Suppressor macrophage (primary cell): ENCODE results near the gene MROH7.

Source experiments
- DNase-seq, 4 experiments: peaks; one replicate each; pipeline ENCODE4 v3.0.0-alpha.2; 2020 to 2022

Gene MROH7

GRCh38 chr1:54699936-54700525 lies 58.4 kb downstream of the MROH7 start:
- DNase-seq: no peak

GRCh38 chr1:54701066-54701465 lies 59.5 kb downstream of the MROH7 start:
- DNase-seq: no peak

DNA sequence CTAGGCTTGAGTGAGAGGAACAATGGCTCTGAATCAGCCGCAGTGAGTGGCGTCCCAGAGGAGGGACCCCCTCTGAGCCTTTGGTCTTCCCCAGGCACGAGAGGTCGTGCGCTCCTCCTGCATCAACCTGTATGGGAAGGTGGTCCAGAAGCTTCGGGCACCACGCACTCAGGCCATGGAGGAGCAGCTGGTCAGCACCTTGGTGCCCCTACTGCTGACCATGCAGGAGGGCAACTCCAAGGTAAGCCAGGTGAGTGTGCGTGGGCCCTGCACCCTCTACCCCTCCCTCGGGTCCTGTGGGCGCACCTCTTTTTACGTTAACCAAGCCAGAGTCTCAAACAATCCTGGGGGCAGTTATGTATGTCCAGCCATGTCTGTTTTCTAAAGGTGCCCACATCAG lies 60.4 kb downstream of the MROH7 start:
- DNase-seq: no peak

GRCh38 chr1:54703471-54703870 lies 61.9 kb downstream of the MROH7 start:
- no peak for DNase-seq

DNA sequence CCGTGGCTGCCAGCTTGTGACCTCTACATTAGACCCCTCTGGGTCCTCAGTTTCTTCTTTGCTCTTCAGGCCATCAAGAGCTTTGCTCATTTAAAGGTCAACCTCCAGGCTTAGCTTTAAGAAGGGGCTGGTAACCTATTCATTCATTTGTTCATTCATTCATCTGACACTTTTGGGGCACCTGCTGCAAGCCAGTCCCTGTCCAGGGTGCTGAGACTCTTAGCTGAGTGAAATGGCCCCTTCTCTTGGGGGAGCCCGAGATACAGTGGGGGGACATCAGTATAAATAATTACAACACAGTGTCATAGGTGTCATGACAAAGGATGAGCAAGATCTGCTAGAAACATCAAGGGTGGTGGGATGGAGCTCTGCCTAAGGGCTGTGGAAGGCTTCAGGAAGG lies 63.6 kb downstream of the MROH7 start:
- DNase-seq: no peak

GRCh38 chr1:54706419-54706818 lies 64.8 kb downstream of the MROH7 start:
- DNase-seq: no peak

- no peak for DNase-seq
Measured at GRCh38 chr1:54708385-54708784, 66.8 kb downstream of the MROH7 start.

GRCh38 chr1:54709547-54710292 lies 68.1 kb downstream of the MROH7 start:
- no peak for DNase-seq

DNA sequence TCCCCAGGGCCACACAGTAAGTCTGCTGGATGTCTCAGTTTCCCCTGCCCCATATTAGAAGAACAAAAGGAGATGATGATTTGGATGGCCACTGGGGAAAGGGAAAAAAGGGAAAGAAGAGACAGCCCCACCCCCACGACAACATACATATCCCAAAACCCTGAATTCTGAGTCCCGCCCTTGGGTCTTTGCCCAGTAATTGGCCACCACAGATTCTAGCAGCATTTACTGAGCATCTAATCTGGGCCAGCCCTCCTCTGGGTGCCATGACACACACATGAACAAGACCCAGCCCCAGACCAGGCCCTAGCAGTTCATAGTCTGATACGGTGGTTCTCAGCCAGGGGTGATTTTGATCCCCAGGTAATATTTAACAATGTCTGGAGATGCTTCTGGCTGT lies 68.8 kb downstream of the MROH7 start:
- DNase-seq: no peak

DNA sequence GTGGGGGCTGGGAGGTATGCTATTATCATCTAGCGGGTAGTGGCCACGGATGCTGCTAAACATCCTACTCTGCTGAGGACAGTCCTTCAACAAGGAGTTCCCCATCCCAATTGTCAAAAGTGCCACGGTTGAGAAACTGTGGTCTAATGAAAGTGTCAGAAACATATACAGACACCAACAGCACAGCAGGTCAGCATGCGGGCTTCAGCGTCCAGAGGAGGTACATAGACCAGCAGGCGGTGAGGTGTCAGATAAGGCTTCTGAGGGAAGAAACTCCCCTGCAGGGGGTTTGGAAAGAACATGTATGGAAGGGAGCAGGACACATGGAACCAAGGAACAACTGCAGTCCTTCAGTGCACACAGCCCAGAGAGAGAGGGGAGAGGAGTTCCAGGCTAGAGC lies 69.3 kb downstream of the MROH7 start:
- no peak for DNase-seq

- no peak for DNase-seq
Measured at GRCh38 chr1:54711536-54711935, 70.0 kb downstream of the MROH7 start.

- no peak for DNase-seq
Measured at GRCh38 chr1:54714881-54715492, 73.4 kb downstream of the MROH7 start.

DNA sequence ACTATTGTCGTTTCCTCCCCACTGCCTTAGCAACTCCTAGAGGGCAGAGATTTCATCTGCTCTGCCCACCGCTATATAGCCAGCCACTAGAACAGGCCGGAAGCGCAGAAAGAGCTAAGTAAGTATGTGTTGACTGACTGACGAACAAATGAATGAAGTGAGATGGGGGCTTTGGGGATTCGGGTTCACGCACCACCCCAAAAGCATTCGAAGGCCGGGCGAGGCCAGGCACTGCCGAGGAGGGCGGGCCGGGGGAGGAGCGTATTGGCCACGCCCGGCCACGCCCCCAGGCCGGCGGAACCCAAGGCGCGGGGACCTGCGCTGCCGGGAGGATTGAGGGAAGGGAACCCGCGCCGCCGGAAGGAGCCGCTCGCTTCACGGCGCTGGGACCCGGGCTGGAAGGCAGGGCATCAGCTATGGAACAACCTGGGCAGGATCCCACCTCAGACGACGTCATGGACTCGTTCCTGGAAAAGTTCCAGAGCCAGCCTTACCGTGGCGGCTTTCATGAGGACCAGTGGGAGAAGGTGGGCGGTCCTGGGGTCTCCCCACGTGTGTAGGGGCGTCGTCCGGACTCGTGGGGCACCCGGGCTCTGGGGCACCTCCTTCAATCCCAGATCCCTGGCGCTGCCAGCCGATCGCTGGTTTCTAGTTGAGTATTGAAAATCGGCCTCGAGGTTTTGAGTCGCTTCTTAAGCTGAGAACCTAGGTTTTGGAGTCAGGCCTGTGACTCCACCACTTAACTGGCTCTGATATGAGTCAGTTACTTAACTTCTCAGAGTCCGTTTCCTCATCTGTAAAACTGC lies 74.1 kb downstream of the MROH7 start, which contains the start of gene TTC4:
Gene TTC4, plus strand, starts transcription at position 369 of the 806 bp plus-strand sequence. Its CDS starts 48 bp downstream, at position 417.
- peak; percentile 90 to 96 (median 94) for DNase-seq

- peak in 1 of 4 experiments; percentile 52 for DNase-seq
Measured at GRCh38 chr1:54716299-54717047, 74.9 kb downstream of the MROH7 start.

DNA sequence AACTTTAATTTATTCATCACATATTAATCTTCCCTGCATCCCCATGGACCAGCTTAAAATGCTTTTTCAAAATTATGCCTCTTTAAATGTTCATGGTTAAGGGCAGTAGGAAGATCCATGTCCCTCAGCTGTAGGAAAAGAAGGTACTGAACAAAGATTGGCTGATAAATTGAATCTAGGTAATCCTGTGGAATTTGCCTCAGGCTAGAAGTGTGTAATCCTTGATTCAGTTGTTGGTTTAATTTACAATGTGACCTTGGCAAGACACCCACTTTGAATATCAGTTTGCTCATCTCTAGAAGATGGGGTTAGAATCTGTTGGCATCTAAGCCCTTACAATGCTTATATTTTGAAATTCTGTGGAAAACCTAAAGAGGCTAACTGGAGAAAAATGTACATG lies 80.1 kb downstream of the MROH7 start:
- DNase-seq: no peak

DNA sequence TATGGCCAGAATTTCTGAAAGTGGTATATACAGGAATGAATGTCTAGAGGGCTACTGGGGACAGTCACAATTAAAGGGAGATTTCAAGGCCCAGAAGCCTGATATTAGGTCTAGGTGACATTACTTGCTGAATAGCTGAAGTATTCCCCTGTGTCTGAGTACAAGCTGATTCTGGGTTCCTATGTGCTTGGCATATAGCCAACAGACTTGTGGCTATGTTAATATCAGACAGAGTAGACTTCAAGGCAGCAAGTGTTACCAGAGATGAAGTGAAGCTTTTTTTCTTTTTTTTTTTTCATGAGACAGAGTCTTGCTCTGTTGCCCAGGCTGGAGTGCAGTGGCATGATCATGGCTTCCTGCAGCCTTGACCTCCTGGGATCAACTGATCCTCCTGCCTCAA lies 82.4 kb downstream of the MROH7 start:
- DNase-seq: no peak

GRCh38 chr1:54724771-54725170 lies 83.2 kb downstream of the MROH7 start:
- DNase-seq: no peak

GRCh38 chr1:54728027-54728426 lies 86.4 kb downstream of the MROH7 start:
- DNase-seq: no peak

DNA sequence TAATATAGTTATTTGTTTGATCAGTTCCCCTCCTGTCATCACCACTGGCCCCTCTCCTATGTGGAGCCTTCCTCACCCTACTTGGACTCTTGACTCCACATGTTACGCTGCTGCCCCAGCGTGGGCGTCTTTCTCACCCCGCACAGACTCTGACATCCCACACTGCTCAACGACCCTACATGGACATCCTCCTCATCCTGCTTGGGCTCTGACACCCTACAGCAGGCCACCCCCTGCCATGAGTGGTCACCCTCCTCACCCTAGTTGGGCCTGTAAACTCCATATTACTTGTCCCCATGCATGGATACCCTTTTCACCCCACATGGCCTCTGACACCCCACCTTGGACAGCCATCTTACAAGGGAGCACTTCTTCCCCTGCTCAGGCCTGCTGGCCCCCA lies 95.1 kb downstream of the MROH7 start:
- no peak for DNase-seq

- no peak for DNase-seq
Measured at GRCh38 chr1:54738244-54738643, 96.7 kb downstream of the MROH7 start.

- DNase-seq: no peak
Measured at GRCh38 chr1:54741531-54741930, 99.9 kb downstream of the MROH7 start.

DNA sequence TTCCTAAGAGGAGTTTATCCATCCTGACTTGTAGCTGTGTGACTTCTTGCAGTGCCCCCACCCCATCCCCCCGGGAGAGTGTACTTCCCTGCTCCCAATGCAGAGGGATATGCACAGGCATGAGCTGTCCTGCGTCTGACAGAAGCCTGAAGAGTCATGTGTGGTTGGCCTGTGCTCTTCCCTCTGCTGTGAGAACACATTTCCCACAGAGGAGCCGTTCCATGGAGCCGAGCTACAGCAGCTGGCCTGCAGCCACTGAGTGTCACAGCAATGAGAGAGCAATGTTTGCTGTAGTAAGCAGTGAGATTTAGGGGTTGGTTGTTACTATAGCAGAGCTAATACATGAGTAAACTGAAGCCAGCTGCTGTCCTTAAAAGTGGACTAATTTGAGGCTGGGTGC lies 100.7 kb downstream of the MROH7 start:
- no peak for DNase-seq
